LNCAP (cell line): ENCODE results near the gene ECT2L.

ENCODE experiments used
- CTCF ChIP-seq: fragments of 450-650 bp; IDR thresholded peaks from 2 replicates; pipeline ENCODE4 v1.5.1; 2017; ENCODE audit warnings: mild to moderate bottlenecking

ECT2L gene

GRCh38 chr6:138945354-138945753 lies 149.5 kb downstream of the ECT2L start:
- no peak for TF ChIP-seq CTCF

GRCh38 chr6:138948004-138948403 lies 152.1 kb downstream of the ECT2L start:
- no peak for TF ChIP-seq CTCF

GRCh38 chr6:138948546-138949179 lies 152.8 kb downstream of the ECT2L start:
- no peak for TF ChIP-seq CTCF

GRCh38 chr6:138953451-138953850 lies 157.6 kb downstream of the ECT2L start:
- TF ChIP-seq CTCF = no peak
